Activated CD8-positive, alpha-beta T cell treated with anti-CD3 and anti-CD28 coated beads for 36 hours (primary cell): Measurements from ENCODE around the gene ADD3. TPM values are rescaled to one million over a fixed set of nuclear protein-coding genes. Genes with fewer than 3 reads are reported as not detected.
A peak's percentile ranks its signal among the peaks of the same experiment; 100 is the strongest.

Experiments used
- ATAC-seq: fragments of 200-7000 bp; cut with Tn5 transposase; one replicate; pipeline ENCODE4 v1.10.0; 2021; ENCODE audit warnings: mild to moderate bottlenecking, moderate library complexity
- CTCF ChIA-PET: fragments of 350-600 bp; sonication (Branson Sonifier 250); formaldehyde crosslinking; loops from one replicate; lab custom pipeline; 2021; ENCODE audit warnings: antibody characterized with exemption; lab: Charles Lee
- POLR2A ChIA-PET: fragments of 350-600 bp; sonication (Branson Sonifier 250); formaldehyde crosslinking; loops from one replicate; lab custom pipeline; 2021; ENCODE audit warnings: antibody characterized with exemption; lab: Charles Lee
- DNase-seq: peaks from one replicate; pipeline ENCODE4 v3.0.0-alpha.2; 2020
- H3K27ac Mint-ChIP-seq: one replicate; pipeline ENCODE4 v1.8.0; 2021; ENCODE audit warnings: mild to moderate bottlenecking, mixed read lengths
- H3K27me3 Mint-ChIP-seq: one replicate; pipeline ENCODE4 v1.8.0; 2021; ENCODE audit warnings: mixed read lengths
- H3K36me3 Mint-ChIP-seq: one replicate; pipeline ENCODE4 v1.8.0; 2021; ENCODE audit warnings: low read depth, mixed read lengths
- H3K4me1 Mint-ChIP-seq: one replicate; pipeline ENCODE4 v1.8.0; 2021; ENCODE audit warnings: low read depth, mixed read lengths
- H3K4me3 Mint-ChIP-seq: one replicate; pipeline ENCODE4 v1.8.0; 2021; ENCODE audit warnings: mild to moderate bottlenecking, moderate library complexity, mixed read lengths
- H3K9me3 Mint-ChIP-seq: one replicate; pipeline ENCODE4 v1.8.0; 2021; ENCODE audit warnings: mixed read lengths
- CTCF ChIP-seq: fragments of 200-600 bp; IDR thresholded peaks from one replicate; pipeline ENCODE4 v1.8.0; 2022; ENCODE audit warnings: antibody characterized with exemption, mild to moderate bottlenecking
- intact Hi-C: fragments of 100-400 bp; cut with micrococcal nuclease; formaldehyde crosslinking; loops from one replicate; pipeline ENCODE4 v1.10.0; 2022
- total RNA-seq, 2 experiments: library from RNA; stranded (reverse); gene quantifications; one replicate each; pipeline ENCODE4 v1.2.3, GENCODE V29; 2021

ADD3 gene
- 10 to 100 TPM; 66.8 to 77.0 TPM for total RNA-seq

GRCh38 chr10:110007701-110008517 lies at the start of gene ADD3:
Gene ADD3 (plus strand): TSS chr10:110007984. CDS start chr10:110100654, 92,670 bp downstream.
- Mint-ChIP-seq H3K4me1 (peaks cover 40% of the 10 kb centered on the region), H3K36me3 (no peaks in the 10 kb centered on the region), H3K4me3 (no peak within 1 kb of the TSS), H3K27me3 (no peaks in the 10 kb centered on the region), H3K27ac (peak within 1 kb of the TSS; percentile 84), H3K9me3 (no peaks in the 10 kb centered on the region)
- ATAC-seq = peak; percentile 83
- POLR2A ChIA-PET = interaction anchor here (0.8 to 2.8 kb wide), 10 partner anchors 11 to 200 kb away, joined by 3 to 8 read pairs (median 4); no protein-coding TSS in a partner anchor
- no peak for TF ChIP-seq CTCF
- intact Hi-C loops = no loop called here
- CTCF ChIA-PET = interaction anchor here (1.0 to 2.7 kb wide), 5 partner anchors 29 to 97 kb away, joined by 3 to 12 read pairs (median 3); no protein-coding TSS in a partner anchor
- peak; percentile 97 for DNase-seq

- TF ChIP-seq CTCF = no peak
These were observed 49.7 kb upstream of the ADD3 start for GRCh38 chr10:109958059-109958458.

GRCh38 chr10:109959259-109960145 lies 48.3 kb upstream of the ADD3 start:
- no peaks in the 10 kb centered on the region for H3K27me3 Mint-ChIP-seq
- no peak for TF ChIP-seq CTCF
- ChIA-PET POLR2A (no interaction called here), CTCF (interaction anchor here (1.2 kb wide), 1 partner anchor 18 kb away, joined by 3 read pairs; no protein-coding TSS in a partner anchor)
- H3K4me3 Mint-ChIP-seq = no peak overlapping the region
- intact Hi-C loops = loop anchor here (5.0 kb wide), 1 partner anchor 77 kb away; no protein-coding TSS in a partner anchor
- peaks cover 8% of the 10 kb centered on the region for H3K4me1 Mint-ChIP-seq
- no peak for DNase-seq
- no peaks in the 10 kb centered on the region for H3K36me3 Mint-ChIP-seq
- ATAC-seq = no peak
- no peak overlapping the region for H3K27ac Mint-ChIP-seq
- H3K9me3 Mint-ChIP-seq = no peaks in the 10 kb centered on the region

More at GRCh38 chr10:109958059-109958458, 49.7 kb upstream of the ADD3 start:
- no peaks in the 10 kb centered on the region for H3K27me3 Mint-ChIP-seq
- CTCF ChIA-PET = interaction anchor here (1.3 to 2.5 kb wide), 4 partner anchors 18 to 74 kb away, joined by 4 to 16 read pairs (median 6); no protein-coding TSS in a partner anchor
- H3K9me3 Mint-ChIP-seq = no peaks in the 10 kb centered on the region
- intact Hi-C loops = loop anchor here (5.0 kb wide), 1 partner anchor 76 kb away; no protein-coding TSS in a partner anchor
- POLR2A ChIA-PET = interaction anchor here (0.7 kb wide), 1 partner anchor 33 kb away, joined by 3 read pairs; no protein-coding TSS in a partner anchor
- no peak for ATAC-seq
- no peak overlapping the region for H3K27ac Mint-ChIP-seq
- no peak for DNase-seq
- H3K4me3 Mint-ChIP-seq = no peak overlapping the region
- H3K4me1 Mint-ChIP-seq = peaks cover 10% of the 10 kb centered on the region
- H3K36me3 Mint-ChIP-seq = no peaks in the 10 kb centered on the region

GRCh38 chr10:109960682-109961081 lies 47.1 kb upstream of the ADD3 start:
- Mint-ChIP-seq H3K4me3 (no peak overlapping the region), H3K27ac (no peak overlapping the region), H3K27me3 (no peaks in the 10 kb centered on the region), H3K36me3 (no peaks in the 10 kb centered on the region), H3K4me1 (peaks cover 6% of the 10 kb centered on the region), H3K9me3 (no peaks in the 10 kb centered on the region)
- POLR2A ChIA-PET = no interaction called here
- no peak for TF ChIP-seq CTCF
- CTCF ChIA-PET = no interaction called here
- ATAC-seq = no peak
- intact Hi-C loops = no loop called here
- DNase-seq = no peak
